Omental fat pad (tissue), 4 donors: ENCODE measurements around the gene ZYG11A. TPM values are rescaled to one million over a fixed set of nuclear protein-coding genes. Genes with fewer than 3 reads are reported as not detected.
"Not testable (repeated sequence)": the region's sequence is repeated elsewhere in the genome, so short reads cannot be mapped to it uniquely, and the experiment has no call there.

Experiments used
- ATAC-seq: fragments of 150-250 bp; one replicate; pipeline ENCODE4 v1.9.1; 2016; ENCODE audit warnings: mild to moderate bottlenecking, moderate library complexity; ENCODE audit not compliant: low FRiP score
- DNase-seq: peaks from one replicate; pipeline ENCODE4 v3.0.0-alpha.2; 2019; ENCODE audit warnings: low spot score
- total RNA-seq, 4 donors: library from RNA; depleted of rRNA; stranded (reverse); fragments of >200 nt; gene quantifications; one replicate each; pipeline ENCODE4 v1.1.0, GENCODE V29; 2016
- TF ChIP-seq, protein P1 (sequence below), 3 donors: fragments of 450-650 bp; IDR thresholded peaks; one replicate each; pipeline ENCODE4 v1.5.1; 2016 to 2017; ENCODE audit warnings: antibody characterized with exemption in 3 of 3, mild to moderate bottlenecking in 3 of 3, moderate library complexity in 2 of 3

The ZYG11A gene
- total RNA-seq, 4 donors from 2014 or later = 0.24 TPM; not detected in 3

- DNase-seq (no peak), ATAC-seq (no peak)
- TF ChIP-seq, protein P1, sequence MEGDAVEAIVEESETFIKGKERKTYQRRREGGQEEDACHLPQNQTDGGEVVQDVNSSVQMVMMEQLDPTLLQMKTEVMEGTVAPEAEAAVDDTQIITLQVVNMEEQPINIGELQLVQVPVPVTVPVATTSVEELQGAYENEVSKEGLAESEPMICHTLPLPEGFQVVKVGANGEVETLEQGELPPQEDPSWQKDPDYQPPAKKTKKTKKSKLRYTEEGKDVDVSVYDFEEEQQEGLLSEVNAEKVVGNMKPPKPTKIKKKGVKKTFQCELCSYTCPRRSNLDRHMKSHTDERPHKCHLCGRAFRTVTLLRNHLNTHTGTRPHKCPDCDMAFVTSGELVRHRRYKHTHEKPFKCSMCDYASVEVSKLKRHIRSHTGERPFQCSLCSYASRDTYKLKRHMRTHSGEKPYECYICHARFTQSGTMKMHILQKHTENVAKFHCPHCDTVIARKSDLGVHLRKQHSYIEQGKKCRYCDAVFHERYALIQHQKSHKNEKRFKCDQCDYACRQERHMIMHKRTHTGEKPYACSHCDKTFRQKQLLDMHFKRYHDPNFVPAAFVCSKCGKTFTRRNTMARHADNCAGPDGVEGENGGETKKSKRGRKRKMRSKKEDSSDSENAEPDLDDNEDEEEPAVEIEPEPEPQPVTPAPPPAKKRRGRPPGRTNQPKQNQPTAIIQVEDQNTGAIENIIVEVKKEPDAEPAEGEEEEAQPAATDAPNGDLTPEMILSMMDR (IDR thresholded peaks at IDR 0.05) = no peak
Measured at GRCh38 chr1:52856026-52856425, 13.5 kb downstream of the ZYG11A start.

- TF ChIP-seq, protein P1 (IDR thresholded peaks at IDR 0.05) = no peak
- DNase-seq = no peak
- no peak for ATAC-seq
Measured at GRCh38 chr1:52857443-52857842, 14.9 kb downstream of the ZYG11A start.

DNA sequence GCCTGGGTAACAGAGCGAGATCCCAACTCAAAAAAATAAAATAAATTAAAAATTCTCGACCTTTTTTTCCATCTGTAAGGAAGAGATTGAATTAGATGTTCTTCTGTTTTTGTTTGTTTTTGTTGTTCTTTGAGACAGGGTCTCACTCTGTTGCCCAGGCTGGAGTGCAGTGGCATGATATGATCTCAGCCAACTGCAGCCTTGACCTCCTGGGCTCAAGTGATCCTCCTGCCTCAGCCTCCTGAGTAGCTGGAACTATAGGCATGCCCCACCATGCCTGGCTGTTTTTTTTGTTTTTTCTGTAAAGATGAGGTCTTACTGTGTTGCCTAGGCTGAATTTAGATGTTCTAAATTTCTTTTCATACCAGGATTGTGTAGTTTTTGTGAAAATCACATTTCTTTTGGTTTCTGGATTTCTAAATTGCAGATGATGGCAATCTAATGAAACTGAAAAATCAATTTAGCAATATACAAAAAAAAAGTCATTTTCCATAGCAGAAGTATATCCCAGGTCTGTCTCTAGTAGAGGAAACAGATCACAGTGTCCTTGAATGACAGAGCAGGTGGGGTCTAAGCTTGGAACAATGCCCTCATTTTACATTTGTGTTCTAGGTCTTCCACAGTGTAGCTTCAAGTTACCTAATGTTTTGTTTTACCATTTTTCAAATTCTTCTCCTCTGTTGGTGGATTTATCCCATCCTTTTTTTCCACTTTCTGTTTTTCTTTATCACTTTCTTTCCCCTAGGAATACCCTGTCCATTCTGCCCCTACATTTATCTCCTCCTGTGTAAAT is 20.3 kb downstream of the ZYG11A start:
- no peak for ATAC-seq
- no peak for DNase-seq
- TF ChIP-seq, protein P1 (IDR thresholded peaks at IDR 0.05) = no peak

DNA sequence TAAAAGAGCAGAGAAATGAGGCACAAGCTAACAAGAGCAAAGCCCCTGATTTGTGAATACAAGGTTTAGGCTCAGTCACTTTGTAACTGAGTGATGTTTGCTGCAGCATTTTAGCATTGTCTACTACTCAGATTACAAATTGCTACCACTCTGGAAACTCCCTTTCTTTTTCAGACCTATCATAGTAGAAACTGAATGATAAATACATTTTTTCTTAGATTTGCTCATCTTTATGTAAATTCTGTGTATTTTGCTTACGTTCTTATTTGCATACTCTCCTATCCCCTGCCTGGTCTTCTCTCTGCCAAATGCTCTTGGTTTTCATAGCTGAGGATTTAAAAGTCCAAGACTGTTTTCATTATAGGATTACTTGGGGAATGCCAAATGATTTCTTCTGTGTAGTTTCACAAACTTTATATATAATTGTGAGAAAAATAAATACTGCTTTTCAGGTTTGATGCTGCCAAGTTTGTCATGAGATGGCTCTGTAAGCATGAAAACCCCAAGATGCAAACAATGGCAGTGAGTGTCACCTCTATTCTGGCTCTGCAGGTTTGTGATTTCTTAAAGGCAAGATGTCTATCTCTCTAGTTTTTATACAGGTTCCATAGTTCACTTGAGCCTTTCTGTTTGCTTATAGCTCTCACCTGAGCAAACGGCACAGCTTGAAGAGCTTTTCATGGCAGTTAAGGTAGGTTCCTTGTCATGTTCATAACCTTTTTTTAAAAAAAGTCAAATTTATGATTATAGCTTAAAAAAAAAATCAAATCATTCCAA is 24.7 kb downstream of the ZYG11A start:
- TF ChIP-seq, protein P1 (IDR thresholded peaks at IDR 0.05) = no peak
- ATAC-seq = no peak
- no peak for DNase-seq

GRCh38 chr1:52869727-52870126 is 27.2 kb downstream of the ZYG11A start:
- ATAC-seq, DNase-seq: not testable (repeated sequence)

GRCh38 chr1:52876843-52877242 is 34.3 kb downstream of the ZYG11A start:
- no peak for DNase-seq
- no peak for ATAC-seq

DNA sequence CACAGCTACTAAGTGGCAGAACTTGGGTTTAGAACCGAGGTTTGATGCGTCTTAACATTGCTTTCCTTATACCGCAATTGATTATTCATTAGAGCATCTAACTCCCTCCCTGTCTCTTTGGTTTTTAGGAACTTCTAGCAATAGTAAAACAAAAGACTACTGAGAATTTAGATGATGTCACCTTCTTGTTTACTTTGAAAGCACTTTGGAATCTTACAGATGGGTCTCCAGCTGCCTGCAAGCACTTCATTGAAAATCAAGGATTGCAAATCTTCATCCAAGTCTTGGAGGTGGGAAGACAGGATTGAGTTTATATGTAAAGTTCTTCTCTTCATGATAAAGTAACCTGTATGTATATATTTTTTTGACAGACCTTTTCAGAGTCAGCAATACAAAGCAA is 35.0 kb downstream of the ZYG11A start:
- no peak for ATAC-seq
- TF ChIP-seq, protein P1 (IDR thresholded peaks at IDR 0.05) = no peak

More at GRCh38 chr1:52876843-52877242, 34.3 kb downstream of the ZYG11A start:
- TF ChIP-seq, protein P1 (IDR thresholded peaks at IDR 0.05) = no peak

More for the DNA sequence above, 35.0 kb downstream of the ZYG11A start:
- no peak for DNase-seq
